ENCODE results near the gene MVB12A.

GRCh38 chr19:17401628-17402027 is 18.2 kb upstream of the MVB12A start:
- TF ChIP-seq, protein P1, sequence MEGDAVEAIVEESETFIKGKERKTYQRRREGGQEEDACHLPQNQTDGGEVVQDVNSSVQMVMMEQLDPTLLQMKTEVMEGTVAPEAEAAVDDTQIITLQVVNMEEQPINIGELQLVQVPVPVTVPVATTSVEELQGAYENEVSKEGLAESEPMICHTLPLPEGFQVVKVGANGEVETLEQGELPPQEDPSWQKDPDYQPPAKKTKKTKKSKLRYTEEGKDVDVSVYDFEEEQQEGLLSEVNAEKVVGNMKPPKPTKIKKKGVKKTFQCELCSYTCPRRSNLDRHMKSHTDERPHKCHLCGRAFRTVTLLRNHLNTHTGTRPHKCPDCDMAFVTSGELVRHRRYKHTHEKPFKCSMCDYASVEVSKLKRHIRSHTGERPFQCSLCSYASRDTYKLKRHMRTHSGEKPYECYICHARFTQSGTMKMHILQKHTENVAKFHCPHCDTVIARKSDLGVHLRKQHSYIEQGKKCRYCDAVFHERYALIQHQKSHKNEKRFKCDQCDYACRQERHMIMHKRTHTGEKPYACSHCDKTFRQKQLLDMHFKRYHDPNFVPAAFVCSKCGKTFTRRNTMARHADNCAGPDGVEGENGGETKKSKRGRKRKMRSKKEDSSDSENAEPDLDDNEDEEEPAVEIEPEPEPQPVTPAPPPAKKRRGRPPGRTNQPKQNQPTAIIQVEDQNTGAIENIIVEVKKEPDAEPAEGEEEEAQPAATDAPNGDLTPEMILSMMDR (conservative IDR thresholded peaks at IDR 0.05; ENCODE audit: low read length), result no peak
- no peak for TF ChIP-seq EZH2phosphoT487 (IDR thresholded peaks at IDR 0.05; ENCODE audit: borderline replicate concordance, low read depth, low read length)
